GM12878 (cell line): Measurements from ENCODE around the gene AHNAK.

Source experiments
- BRCA1 ChIP-seq: IDR thresholded peaks from 2 replicates; pipeline ENCODE4 v1.6.1; 2011; ENCODE audit warnings: low read depth, low read length, improper control_type of control experiment
- CEBPB ChIP-seq, 2 experiments: fragments of 150-350 bp in 1 of 2; IDR thresholded peaks; 2 replicates each; pipeline ENCODE4 v1.6.1; 2012 to 2014; ENCODE audit warnings: low read depth in 2 of 2, low read length in 2 of 2, borderline replicate concordance in 1 of 2, inconsistent platforms in 1 of 2
- FOXK2 ChIP-seq: fragments of 450-650 bp; IDR thresholded peaks from 2 replicates; pipeline ENCODE4 v1.6.1; 2017; ENCODE audit warnings: mild to moderate bottlenecking, moderate library complexity
- POLR2A ChIP-seq: IDR thresholded peaks from 2 replicates; pipeline ENCODE4 v1.6.1; 2011; ENCODE audit warnings: low read depth, mild to moderate bottlenecking, low read length
- RCOR1 ChIP-seq: conservative IDR thresholded peaks from 2 replicates; pipeline ENCODE4 v1.6.1; 2012; ENCODE audit warnings: low read depth, low read length, improper control_type of control experiment
- SRF ChIP-seq, 2 experiments: IDR thresholded peaks; 2 replicates each; pipeline ENCODE4 v1.6.1; 2011; ENCODE audit warnings: low read depth in 2 of 2, low read length in 2 of 2, mild to moderate bottlenecking in 1 of 2, moderate library complexity in 1 of 2
- TF ChIP-seq, protein P1 (sequence below), 3 experiments: IDR thresholded peaks in 2 of 3; conservative IDR thresholded peaks in 1 of 3; 2 replicates each; pipeline ENCODE4 v1.5.1; 2011; ENCODE audit warnings: low read depth in 3 of 3, low read length in 3 of 3, mild to moderate bottlenecking in 3 of 3, control low read depth in 2 of 3, moderate library complexity in 2 of 3, inconsistent platforms in 1 of 3, mixed read lengths in 1 of 3; ENCODE audit not compliant: control insufficient read depth in 2 of 3, insufficient read depth in 1 of 3; ENCODE audit errors: extremely low read depth in 1 of 3
- TF ChIP-seq, protein P2 (sequence below): fragments of 450-650 bp; conservative IDR thresholded peaks from 2 replicates; pipeline ENCODE4 v1.6.1; 2017; ENCODE audit warnings: mild to moderate bottlenecking, moderate library complexity
- TF ChIP-seq, protein P3 (sequence below): IDR thresholded peaks from 2 replicates; pipeline ENCODE4 v1.6.1; 2011; ENCODE audit warnings: mild to moderate bottlenecking, low read depth, low read length, moderate library complexity; ENCODE audit not compliant: insufficient replicate concordance
- TF ChIP-seq, protein P4 (sequence below): IDR thresholded peaks from 2 replicates; pipeline ENCODE4 v1.6.1; 2012; ENCODE audit warnings: mild to moderate bottlenecking, low read depth, low read length

DNA sequence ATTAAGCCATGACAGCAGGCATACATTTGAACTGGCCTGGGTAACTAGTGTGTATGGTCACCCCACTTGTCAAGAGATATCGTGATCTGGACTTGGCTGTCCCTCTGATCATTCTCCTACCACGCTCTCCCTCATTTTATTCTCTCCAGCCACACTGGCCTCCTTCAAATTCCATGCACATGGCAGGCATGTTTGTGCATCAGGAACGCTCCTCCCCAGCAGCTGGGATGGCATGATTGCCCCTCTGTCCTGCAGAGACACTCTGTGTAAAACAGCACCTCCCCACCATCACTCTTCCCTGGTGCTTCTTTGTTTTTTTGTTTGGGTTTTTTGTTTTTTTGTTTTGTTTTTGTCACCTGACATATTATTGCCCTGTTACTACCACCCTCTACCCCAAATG lies 159.2 kb downstream of the AHNAK start:
- TF ChIP-seq, protein P1, sequence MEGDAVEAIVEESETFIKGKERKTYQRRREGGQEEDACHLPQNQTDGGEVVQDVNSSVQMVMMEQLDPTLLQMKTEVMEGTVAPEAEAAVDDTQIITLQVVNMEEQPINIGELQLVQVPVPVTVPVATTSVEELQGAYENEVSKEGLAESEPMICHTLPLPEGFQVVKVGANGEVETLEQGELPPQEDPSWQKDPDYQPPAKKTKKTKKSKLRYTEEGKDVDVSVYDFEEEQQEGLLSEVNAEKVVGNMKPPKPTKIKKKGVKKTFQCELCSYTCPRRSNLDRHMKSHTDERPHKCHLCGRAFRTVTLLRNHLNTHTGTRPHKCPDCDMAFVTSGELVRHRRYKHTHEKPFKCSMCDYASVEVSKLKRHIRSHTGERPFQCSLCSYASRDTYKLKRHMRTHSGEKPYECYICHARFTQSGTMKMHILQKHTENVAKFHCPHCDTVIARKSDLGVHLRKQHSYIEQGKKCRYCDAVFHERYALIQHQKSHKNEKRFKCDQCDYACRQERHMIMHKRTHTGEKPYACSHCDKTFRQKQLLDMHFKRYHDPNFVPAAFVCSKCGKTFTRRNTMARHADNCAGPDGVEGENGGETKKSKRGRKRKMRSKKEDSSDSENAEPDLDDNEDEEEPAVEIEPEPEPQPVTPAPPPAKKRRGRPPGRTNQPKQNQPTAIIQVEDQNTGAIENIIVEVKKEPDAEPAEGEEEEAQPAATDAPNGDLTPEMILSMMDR (IDR thresholded peaks at IDR 0.05 in 2 of 3, conservative IDR thresholded peaks at IDR 0.05 in 1 of 3; ENCODE audit: control insufficient read depth in 2 of 3, extremely low read depth in 1 of 3, insufficient read depth in 1 of 3, low read depth in 3 of 3, low read length in 3 of 3) = no peak
- TF ChIP-seq, protein P2, sequence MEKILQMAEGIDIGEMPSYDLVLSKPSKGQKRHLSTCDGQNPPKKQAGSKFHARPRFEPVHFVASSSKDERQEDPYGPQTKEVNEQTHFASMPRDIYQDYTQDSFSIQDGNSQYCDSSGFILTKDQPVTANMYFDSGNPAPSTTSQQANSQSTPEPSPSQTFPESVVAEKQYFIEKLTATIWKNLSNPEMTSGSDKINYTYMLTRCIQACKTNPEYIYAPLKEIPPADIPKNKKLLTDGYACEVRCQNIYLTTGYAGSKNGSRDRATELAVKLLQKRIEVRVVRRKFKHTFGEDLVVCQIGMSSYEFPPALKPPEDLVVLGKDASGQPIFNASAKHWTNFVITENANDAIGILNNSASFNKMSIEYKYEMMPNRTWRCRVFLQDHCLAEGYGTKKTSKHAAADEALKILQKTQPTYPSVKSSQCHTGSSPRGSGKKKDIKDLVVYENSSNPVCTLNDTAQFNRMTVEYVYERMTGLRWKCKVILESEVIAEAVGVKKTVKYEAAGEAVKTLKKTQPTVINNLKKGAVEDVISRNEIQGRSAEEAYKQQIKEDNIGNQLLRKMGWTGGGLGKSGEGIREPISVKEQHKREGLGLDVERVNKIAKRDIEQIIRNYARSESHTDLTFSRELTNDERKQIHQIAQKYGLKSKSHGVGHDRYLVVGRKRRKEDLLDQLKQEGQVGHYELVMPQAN = no peak
- TF ChIP-seq FOXK2 = no peak
- TF ChIP-seq, protein P3, sequence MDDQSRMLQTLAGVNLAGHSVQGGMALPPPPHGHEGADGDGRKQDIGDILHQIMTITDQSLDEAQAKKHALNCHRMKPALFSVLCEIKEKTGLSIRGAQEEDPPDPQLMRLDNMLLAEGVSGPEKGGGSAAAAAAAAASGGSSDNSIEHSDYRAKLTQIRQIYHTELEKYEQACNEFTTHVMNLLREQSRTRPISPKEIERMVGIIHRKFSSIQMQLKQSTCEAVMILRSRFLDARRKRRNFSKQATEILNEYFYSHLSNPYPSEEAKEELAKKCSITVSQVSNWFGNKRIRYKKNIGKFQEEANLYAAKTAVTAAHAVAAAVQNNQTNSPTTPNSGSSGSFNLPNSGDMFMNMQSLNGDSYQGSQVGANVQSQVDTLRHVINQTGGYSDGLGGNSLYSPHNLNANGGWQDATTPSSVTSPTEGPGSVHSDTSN = no peak
- TF ChIP-seq POLR2A = no peak
- TF ChIP-seq SRF (IDR thresholded peaks at IDR 0.05; ENCODE audit: low read depth in 2 of 2, low read length in 2 of 2) = no peak
- TF ChIP-seq, protein P4, sequence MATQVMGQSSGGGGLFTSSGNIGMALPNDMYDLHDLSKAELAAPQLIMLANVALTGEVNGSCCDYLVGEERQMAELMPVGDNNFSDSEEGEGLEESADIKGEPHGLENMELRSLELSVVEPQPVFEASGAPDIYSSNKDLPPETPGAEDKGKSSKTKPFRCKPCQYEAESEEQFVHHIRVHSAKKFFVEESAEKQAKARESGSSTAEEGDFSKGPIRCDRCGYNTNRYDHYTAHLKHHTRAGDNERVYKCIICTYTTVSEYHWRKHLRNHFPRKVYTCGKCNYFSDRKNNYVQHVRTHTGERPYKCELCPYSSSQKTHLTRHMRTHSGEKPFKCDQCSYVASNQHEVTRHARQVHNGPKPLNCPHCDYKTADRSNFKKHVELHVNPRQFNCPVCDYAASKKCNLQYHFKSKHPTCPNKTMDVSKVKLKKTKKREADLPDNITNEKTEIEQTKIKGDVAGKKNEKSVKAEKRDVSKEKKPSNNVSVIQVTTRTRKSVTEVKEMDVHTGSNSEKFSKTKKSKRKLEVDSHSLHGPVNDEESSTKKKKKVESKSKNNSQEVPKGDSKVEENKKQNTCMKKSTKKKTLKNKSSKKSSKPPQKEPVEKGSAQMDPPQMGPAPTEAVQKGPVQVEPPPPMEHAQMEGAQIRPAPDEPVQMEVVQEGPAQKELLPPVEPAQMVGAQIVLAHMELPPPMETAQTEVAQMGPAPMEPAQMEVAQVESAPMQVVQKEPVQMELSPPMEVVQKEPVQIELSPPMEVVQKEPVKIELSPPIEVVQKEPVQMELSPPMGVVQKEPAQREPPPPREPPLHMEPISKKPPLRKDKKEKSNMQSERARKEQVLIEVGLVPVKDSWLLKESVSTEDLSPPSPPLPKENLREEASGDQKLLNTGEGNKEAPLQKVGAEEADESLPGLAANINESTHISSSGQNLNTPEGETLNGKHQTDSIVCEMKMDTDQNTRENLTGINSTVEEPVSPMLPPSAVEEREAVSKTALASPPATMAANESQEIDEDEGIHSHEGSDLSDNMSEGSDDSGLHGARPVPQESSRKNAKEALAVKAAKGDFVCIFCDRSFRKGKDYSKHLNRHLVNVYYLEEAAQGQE = no peak
- no peak for TF ChIP-seq CEBPB (IDR thresholded peaks at IDR 0.05; ENCODE audit: borderline replicate concordance in 1 of 2, low read depth in 2 of 2, low read length in 2 of 2)
- no peak for TF ChIP-seq RCOR1
- TF ChIP-seq BRCA1 = no peak
